Activated CD4-positive, alpha-beta T cell treated with anti-CD3 and anti-CD28 coated beads, Interleukin-2, amount 50 U/mL, for 16 hours (primary cell): ENCODE measurements around the gene TNS3.

Experiments
- DNase-seq: peaks from one replicate; pipeline ENCODE4 v3.0.0-alpha.2; 2020

Gene TNS3

GRCh38 chr7:47465191-47465590 is 116.7 kb downstream of the TNS3 start:
- no peak for DNase-seq

- DNase-seq = no peak
These were observed 117.6 kb downstream of the TNS3 start for GRCh38 chr7:47464266-47464665.

- DNase-seq = no peak
These were observed 120.2 kb downstream of the TNS3 start for GRCh38 chr7:47461746-47462145.

GRCh38 chr7:47461161-47461560 is 120.8 kb downstream of the TNS3 start:
- no peak for DNase-seq

- DNase-seq = no peak
These were observed 121.5 kb downstream of the TNS3 start for GRCh38 chr7:47460251-47460989.

- DNase-seq = no peak
These were observed 123.4 kb downstream of the TNS3 start for GRCh38 chr7:47458486-47458885.

- no peak for DNase-seq
These were observed 123.9 kb downstream of the TNS3 start for GRCh38 chr7:47458057-47458456.

GRCh38 chr7:47456210-47456955 is 125.5 kb downstream of the TNS3 start:
- no peak for DNase-seq

- no peak for DNase-seq
These were observed 126.1 kb downstream of the TNS3 start for GRCh38 chr7:47455872-47456185.

GRCh38 chr7:47454974-47455871 is 126.7 kb downstream of the TNS3 start:
- no peak for DNase-seq

GRCh38 chr7:47454069-47454973 is 127.6 kb downstream of the TNS3 start:
- no peak for DNase-seq

- no peak for DNase-seq
These were observed 128.5 kb downstream of the TNS3 start for GRCh38 chr7:47453093-47454061.

- DNase-seq = no peak
These were observed 129.2 kb downstream of the TNS3 start for GRCh38 chr7:47452715-47453092.

- DNase-seq = no peak
These were observed 129.6 kb downstream of the TNS3 start for GRCh38 chr7:47452295-47452694.

- no peak for DNase-seq
These were observed 130.1 kb downstream of the TNS3 start for GRCh38 chr7:47451851-47452205.

GRCh38 chr7:47449810-47450590 is 131.9 kb downstream of the TNS3 start:
- no peak for DNase-seq

- DNase-seq = no peak
These were observed 132.9 kb downstream of the TNS3 start for GRCh38 chr7:47448971-47449370.

- no peak for DNase-seq
These were observed 134.1 kb downstream of the TNS3 start for GRCh38 chr7:47447621-47448349.

GRCh38 chr7:47446871-47447466 is 134.9 kb downstream of the TNS3 start:
- DNase-seq = no peak
